Activated gamma-delta T cell (primary cell): ENCODE data around the gene NKX6-1.

Experiments used
- DNase-seq: peaks from one replicate; lab custom pipeline; 2025; lab: John Stamatoyannopoulos, UW

NKX6-1 gene

GRCh38 chr4:84477738-84478137 lies 21.4 kb downstream of the NKX6-1 start:
- DNase-seq: no peak

GRCh38 chr4:84474107-84474506 lies 25.0 kb downstream of the NKX6-1 start:
- DNase-seq: no peak

- DNase-seq: no peak
Observed at GRCh38 chr4:84472154-84472553, 26.9 kb downstream of the NKX6-1 start.

- no peak for DNase-seq
Observed at GRCh38 chr4:84470204-84470785, 28.8 kb downstream of the NKX6-1 start.

GRCh38 chr4:84467601-84468000 lies 31.5 kb downstream of the NKX6-1 start:
- no peak for DNase-seq

- DNase-seq: no peak
Observed at GRCh38 chr4:84459783-84460182, 39.3 kb downstream of the NKX6-1 start.

GRCh38 chr4:84456157-84456556 lies 42.9 kb downstream of the NKX6-1 start:
- no peak for DNase-seq

GRCh38 chr4:84455697-84456096 lies 43.4 kb downstream of the NKX6-1 start:
- no peak for DNase-seq

- no peak for DNase-seq
Observed at GRCh38 chr4:84451546-84451945, 47.5 kb downstream of the NKX6-1 start.

- DNase-seq: no peak
Observed at GRCh38 chr4:84443523-84443922, 55.6 kb downstream of the NKX6-1 start.

GRCh38 chr4:84442778-84443177 lies 56.3 kb downstream of the NKX6-1 start:
- DNase-seq: no peak
